ENCODE measurements around the gene KCNAB1. TPM values are rescaled to one million over a fixed set of nuclear protein-coding genes. Genes with fewer than 3 reads are reported as not detected.

The KCNAB1 gene
- polyA plus RNA-seq, 4 donors, result 1.0 to 3.9 TPM; not detected in 2

GRCh38 chr3:156543043-156543555, 422.7 kb downstream of the KCNAB1 start:
- Histone ChIP-seq H3K27ac (ENCODE audit: low read depth in 1 of 3, low read length in 2 of 3) (no peak overlapping the region), H3K4me1 (ENCODE audit: control insufficient read depth in 3 of 3, insufficient read depth in 2 of 3, low read depth in 1 of 3, low read length in 2 of 3) (no peaks in the 10 kb centered on the region), H3K27me3 (ENCODE audit: control insufficient read depth in 3 of 3, insufficient read depth in 3 of 3, low read length in 3 of 3) (no peaks in the 10 kb centered on the region), H3K9me3 (ENCODE audit: control insufficient read depth in 2 of 2, insufficient read depth in 1 of 2, low read depth in 1 of 2, low read length in 1 of 2) (no peaks in the 10 kb centered on the region), H3K36me3 (ENCODE audit: control insufficient read depth in 3 of 3, insufficient read depth in 2 of 3, low read depth in 1 of 3, low read length in 3 of 3) (peaks cover 9 to 12% (median 10%) of the 10 kb centered on the region in 3 donors), H3K4me3 (ENCODE audit: low read depth in 1 of 3, low read length in 3 of 3) (no peak overlapping the region)
- WGBS, 3 donors, result 82 to 94% (median 93%) methylated on average over 2 of the region's 2 CpGs
- FAIRE-seq (no peak), DNase-seq (no peak)

- Histone ChIP-seq H3K27me3 (ENCODE audit: control insufficient read depth in 3 of 3, insufficient read depth in 3 of 3, low read length in 3 of 3) (no peaks in the 10 kb centered on the region), H3K4me1 (ENCODE audit: control insufficient read depth in 3 of 3, insufficient read depth in 2 of 3, low read depth in 1 of 3, low read length in 2 of 3) (peaks cover 0 to 6% (median 0%) of the 10 kb centered on the region in 3 donors), H3K36me3 (ENCODE audit: control insufficient read depth in 3 of 3, insufficient read depth in 2 of 3, low read depth in 1 of 3, low read length in 3 of 3) (peaks cover 14 to 16% (median 14%) of the 10 kb centered on the region in 3 donors), H3K4me3 (ENCODE audit: low read depth in 1 of 3, low read length in 3 of 3) (no peak overlapping the region), H3K27ac (ENCODE audit: low read depth in 1 of 3, low read length in 2 of 3) (no peak overlapping the region), H3K9me3 (ENCODE audit: control insufficient read depth in 2 of 2, insufficient read depth in 1 of 2, low read depth in 1 of 2, low read length in 1 of 2) (no peaks in the 10 kb centered on the region)
- WGBS, 3 donors, result 64 to 80% (median 79%) methylated on average over 2 of the region's 2 CpGs
- FAIRE-seq (no peak), DNase-seq (no peak)
Observed at GRCh38 chr3:156547637-156548036, 427.3 kb downstream of the KCNAB1 start.

GRCh38 chr3:156548041-156548687, 427.8 kb downstream of the KCNAB1 start:
- no peaks in the 10 kb centered on the region for H3K27me3 ChIP-seq (ENCODE audit: control insufficient read depth in 3 of 3, insufficient read depth in 3 of 3, low read length in 3 of 3)
- H3K4me3 ChIP-seq (ENCODE audit: low read depth in 1 of 3, low read length in 3 of 3), result no peak overlapping the region
- H3K4me1 ChIP-seq (ENCODE audit: control insufficient read depth in 3 of 3, insufficient read depth in 2 of 3, low read depth in 1 of 3, low read length in 2 of 3), result peaks cover 0 to 6% (median 3%) of the 10 kb centered on the region in 3 donors
- peaks cover 10 to 16% (median 14%) of the 10 kb centered on the region in 3 donors for H3K36me3 ChIP-seq (ENCODE audit: control insufficient read depth in 3 of 3, insufficient read depth in 2 of 3, low read depth in 1 of 3, low read length in 3 of 3)
- H3K27ac ChIP-seq (ENCODE audit: low read depth in 1 of 3, low read length in 2 of 3), result no peak overlapping the region
- FAIRE-seq (no peak), DNase-seq (no peak)
- 85 to 91% (median 85%) methylated on average over 4 of the region's 4 CpGs for WGBS, 3 donors
- no peaks in the 10 kb centered on the region for H3K9me3 ChIP-seq (ENCODE audit: control insufficient read depth in 2 of 2, insufficient read depth in 1 of 2, low read depth in 1 of 2, low read length in 1 of 2)

GRCh38 chr3:156548902-156549301, 428.5 kb downstream of the KCNAB1 start:
- Histone ChIP-seq H3K36me3 (ENCODE audit: control insufficient read depth in 3 of 3, insufficient read depth in 2 of 3, low read depth in 1 of 3, low read length in 3 of 3) (peaks cover 8 to 14% (median 14%) of the 10 kb centered on the region in 3 donors), H3K27ac (ENCODE audit: low read depth in 1 of 3, low read length in 2 of 3) (no peak overlapping the region), H3K27me3 (ENCODE audit: control insufficient read depth in 3 of 3, insufficient read depth in 3 of 3, low read length in 3 of 3) (no peaks in the 10 kb centered on the region), H3K4me3 (ENCODE audit: low read depth in 1 of 3, low read length in 3 of 3) (no peak overlapping the region), H3K4me1 (ENCODE audit: control insufficient read depth in 3 of 3, insufficient read depth in 2 of 3, low read depth in 1 of 3, low read length in 2 of 3) (peaks cover 0 to 6% (median 5%) of the 10 kb centered on the region in 3 donors), H3K9me3 (ENCODE audit: control insufficient read depth in 2 of 2, insufficient read depth in 1 of 2, low read depth in 1 of 2, low read length in 1 of 2) (no peaks in the 10 kb centered on the region)
- FAIRE-seq (no peak), DNase-seq (no peak)
- WGBS, 3 donors, result 78 to 83% (median 80%) methylated on average over 6 of the region's 6 CpGs

GRCh38 chr3:156551261-156551660, 430.9 kb downstream of the KCNAB1 start:
- no peaks in the 10 kb centered on the region for H3K9me3 ChIP-seq (ENCODE audit: control insufficient read depth in 2 of 2, insufficient read depth in 1 of 2, low read depth in 1 of 2, low read length in 1 of 2)
- no peak for FAIRE-seq

GRCh38 chr3:156551746-156552145, 431.4 kb downstream of the KCNAB1 start:
- FAIRE-seq (no peak), DNase-seq (no peak)
- Histone ChIP-seq H3K9me3 (ENCODE audit: control insufficient read depth in 2 of 2, insufficient read depth in 1 of 2, low read depth in 1 of 2, low read length in 1 of 2) (no peaks in the 10 kb centered on the region), H3K27me3 (ENCODE audit: control insufficient read depth in 3 of 3, insufficient read depth in 3 of 3, low read length in 3 of 3) (no peaks in the 10 kb centered on the region), H3K4me3 (ENCODE audit: low read depth in 1 of 3, low read length in 3 of 3) (no peak overlapping the region), H3K36me3 (ENCODE audit: control insufficient read depth in 3 of 3, insufficient read depth in 2 of 3, low read depth in 1 of 3, low read length in 3 of 3) (peaks cover 4 to 12% (median 11%) of the 10 kb centered on the region in 3 donors), H3K4me1 (ENCODE audit: control insufficient read depth in 3 of 3, insufficient read depth in 2 of 3, low read depth in 1 of 3, low read length in 2 of 3) (peaks cover 0 to 6% (median 5%) of the 10 kb centered on the region in 3 donors), H3K27ac (ENCODE audit: low read depth in 1 of 3, low read length in 2 of 3) (no peak overlapping the region)
- 83 to 98% (median 96%) methylated on average over 4 of the region's 4 CpGs for WGBS, 3 donors

More at GRCh38 chr3:156551261-156551660, 430.9 kb downstream of the KCNAB1 start:
- Histone ChIP-seq H3K4me1 (ENCODE audit: control insufficient read depth in 3 of 3, insufficient read depth in 2 of 3, low read depth in 1 of 3, low read length in 2 of 3) (peaks cover 0 to 6% (median 5%) of the 10 kb centered on the region in 3 donors), H3K36me3 (ENCODE audit: control insufficient read depth in 3 of 3, insufficient read depth in 2 of 3, low read depth in 1 of 3, low read length in 3 of 3) (peaks cover 4 to 12% (median 11%) of the 10 kb centered on the region in 3 donors), H3K27me3 (ENCODE audit: control insufficient read depth in 3 of 3, insufficient read depth in 3 of 3, low read length in 3 of 3) (no peaks in the 10 kb centered on the region), H3K4me3 (ENCODE audit: low read depth in 1 of 3, low read length in 3 of 3) (no peak overlapping the region), H3K27ac (ENCODE audit: low read depth in 1 of 3, low read length in 2 of 3) (no peak overlapping the region)
- WGBS, 3 donors, result 70 to 89% (median 85%) methylated on average over 4 of the region's 4 CpGs
- no peak for DNase-seq

- DNase-seq, result no peak
- H3K36me3 ChIP-seq (ENCODE audit: control insufficient read depth in 3 of 3, insufficient read depth in 2 of 3, low read depth in 1 of 3, low read length in 3 of 3), result peaks cover 4 to 12% (median 11%) of the 10 kb centered on the region in 3 donors
- H3K4me1 ChIP-seq (ENCODE audit: control insufficient read depth in 3 of 3, insufficient read depth in 2 of 3, low read depth in 1 of 3, low read length in 2 of 3), result peaks cover 0 to 6% (median 5%) of the 10 kb centered on the region in 3 donors
- H3K9me3 ChIP-seq (ENCODE audit: control insufficient read depth in 2 of 2, insufficient read depth in 1 of 2, low read depth in 1 of 2, low read length in 1 of 2), result no peaks in the 10 kb centered on the region
- no peak overlapping the region for H3K27ac ChIP-seq (ENCODE audit: low read depth in 1 of 3, low read length in 2 of 3)
- WGBS, 3 donors, result 77 to 81% (median 78%) methylated on average over 2 of the region's 2 CpGs
- H3K4me3 ChIP-seq (ENCODE audit: low read depth in 1 of 3, low read length in 3 of 3), result no peak overlapping the region
- no peak for FAIRE-seq
- no peaks in the 10 kb centered on the region for H3K27me3 ChIP-seq (ENCODE audit: control insufficient read depth in 3 of 3, insufficient read depth in 3 of 3, low read length in 3 of 3)
Observed at GRCh38 chr3:156552973-156553372, 432.6 kb downstream of the KCNAB1 start.

GRCh38 chr3:156553705-156554356, 433.5 kb downstream of the KCNAB1 start:
- DNase-seq, result peak; percentile 23 to 50
- H3K27ac ChIP-seq (ENCODE audit: low read depth in 1 of 3, low read length in 2 of 3), result peak overlapping the region in 2 of 3 donors; percentile 87 to 96
- H3K36me3 ChIP-seq (ENCODE audit: control insufficient read depth in 3 of 3, insufficient read depth in 2 of 3, low read depth in 1 of 3, low read length in 3 of 3), result peaks cover 4 to 12% (median 5%) of the 10 kb centered on the region in 3 donors
- H3K4me1 ChIP-seq (ENCODE audit: control insufficient read depth in 3 of 3, insufficient read depth in 2 of 3, low read depth in 1 of 3, low read length in 2 of 3), result peaks cover 0 to 6% (median 5%) of the 10 kb centered on the region in 3 donors
- H3K27me3 ChIP-seq (ENCODE audit: control insufficient read depth in 3 of 3, insufficient read depth in 3 of 3, low read length in 3 of 3), result no peaks in the 10 kb centered on the region
- peak overlapping the region; percentile 73 to 85 (median 84) for H3K4me3 ChIP-seq (ENCODE audit: low read depth in 1 of 3, low read length in 3 of 3)
- WGBS, 3 donors, result 21 to 28% (median 24%) methylated on average over 11 of the region's 11 CpGs
- no peak for FAIRE-seq
- H3K9me3 ChIP-seq (ENCODE audit: control insufficient read depth in 2 of 2, insufficient read depth in 1 of 2, low read depth in 1 of 2, low read length in 1 of 2), result no peaks in the 10 kb centered on the region
